GM23338 (cell line): ENCODE measurements around the gene CXCL8. TPM values are rescaled to one million over a fixed set of nuclear protein-coding genes. Genes with fewer than 3 reads are reported as not detected.

Experiments used
- ATAC-seq: fragments of 200-7000 bp; cut with Tn5 transposase; 3 replicates; pipeline ENCODE4 v1.9.1; 2020
- DNase-seq: peaks from one replicate; pipeline ENCODE4 v3.0.0-alpha.2; 2015; ENCODE audit warnings: low spot score
- H2AFZ ChIP-seq: fragments of 200-600 bp; sonication (generic); 2 replicates; pipeline ENCODE4 v1.8.0; 2016; ENCODE audit warnings: antibody characterized with exemption, mild to moderate bottlenecking, moderate library complexity
- H3F3A ChIP-seq: fragments of 200-600 bp; sonication (generic); replicated peaks from 2 replicates; pipeline ENCODE4 v1.8.0; 2017; ENCODE audit warnings: antibody characterized with exemption, mixed run types, low read depth
- H3K27ac ChIP-seq: fragments of 200-600 bp; sonication (generic); 2 replicates; pipeline ENCODE4 v1.6.1; 2016; ENCODE audit warnings: low read depth
- H3K27me3 ChIP-seq: fragments of 200-600 bp; sonication (generic); 2 replicates; pipeline ENCODE4 v1.8.0; 2016; ENCODE audit warnings: mild to moderate bottlenecking, mixed run types, moderate library complexity; ENCODE audit not compliant: insufficient read depth
- H3K36me3 ChIP-seq: fragments of 200-600 bp; sonication (generic); 2 replicates; pipeline ENCODE4 v1.8.0; 2016; ENCODE audit warnings: mild to moderate bottlenecking; ENCODE audit not compliant: insufficient read depth
- H3K4me1 ChIP-seq: fragments of 200-600 bp; sonication (generic); 2 replicates; pipeline ENCODE4 v1.8.0; 2016; ENCODE audit warnings: mild to moderate bottlenecking, moderate library complexity; ENCODE audit not compliant: insufficient read depth
- H3K4me2 ChIP-seq: fragments of 200-600 bp; sonication (generic); 2 replicates; pipeline ENCODE4 v1.7.1; 2017; ENCODE audit warnings: mixed run types
- H3K4me3 ChIP-seq: fragments of 200-600 bp; sonication (generic); 2 replicates; pipeline ENCODE4 v1.6.1; 2016; ENCODE audit warnings: mixed run types
- H3K79me2 ChIP-seq: fragments of 200-600 bp; sonication (generic); replicated peaks from 2 replicates; pipeline ENCODE4 v1.8.0; 2017; ENCODE audit warnings: mild to moderate bottlenecking; ENCODE audit not compliant: insufficient read depth
- H3K9me2 ChIP-seq: fragments of 200-600 bp; sonication (generic); 2 replicates; pipeline ENCODE4 v1.8.0; 2017; ENCODE audit not compliant: insufficient read depth
- H4K20me1 ChIP-seq: fragments of 200-600 bp; sonication (generic); replicated peaks from 2 replicates; pipeline ENCODE4 v1.8.0; 2017; ENCODE audit warnings: mild to moderate bottlenecking; ENCODE audit not compliant: insufficient read depth
- H3K27ac Mint-ChIP-seq: 2 replicates; pipeline ENCODE4 v1.8.0; 2020; ENCODE audit warnings: inconsistent platforms, mild to moderate bottlenecking, moderate library complexity, mixed read lengths
- H3K27me3 Mint-ChIP-seq: 3 replicates; pipeline ENCODE4 v1.8.0; 2022; ENCODE audit warnings: low read depth, mild to moderate bottlenecking, moderate library complexity, mixed read lengths, inconsistent platforms; ENCODE audit not compliant: insufficient read depth, poor library complexity
- H3K36me3 Mint-ChIP-seq: 3 replicates; pipeline ENCODE4 v1.8.0; 2021; ENCODE audit warnings: low read depth, mild to moderate bottlenecking, inconsistent platforms, moderate library complexity, mixed read lengths
- H3K4me1 Mint-ChIP-seq: 3 replicates; pipeline ENCODE4 v1.8.0; 2020; ENCODE audit warnings: mild to moderate bottlenecking, inconsistent platforms, mixed read lengths
- H3K4me3 Mint-ChIP-seq: 3 replicates; pipeline ENCODE4 v1.8.0; 2021; ENCODE audit warnings: moderate library complexity, mild to moderate bottlenecking, inconsistent platforms, mixed read lengths
- H3K9me3 Mint-ChIP-seq: 3 replicates; pipeline ENCODE4 v1.8.0; 2020; ENCODE audit warnings: moderate library complexity, mild to moderate bottlenecking, inconsistent platforms, mixed read lengths
- CREB1 ChIP-seq: fragments of 250-450 bp; sonication (Bioruptor Pico); IDR thresholded peaks from 2 replicates; pipeline ENCODE4 v1.5.0; 2020; ENCODE audit warnings: low read depth, mild to moderate bottlenecking, moderate library complexity
- CTCF ChIP-seq, 2 experiments: fragments of 200-600 bp in 1 of 2; sonication (generic) in 1 of 2; conservative IDR thresholded peaks; 2 replicates each; pipeline versions ENCODE4 v1.5.1 to v1.6.1; 2016 to 2017; ENCODE audit warnings: antibody characterized with exemption in 2 of 2, low read depth in 2 of 2, mild to moderate bottlenecking in 2 of 2, moderate library complexity in 1 of 2
- EZH2 ChIP-seq: fragments of 200-600 bp; sonication (generic); IDR thresholded peaks from one replicate; pipeline ENCODE4 v1.8.0; 2017; ENCODE audit warnings: antibody characterized with exemption, mild to moderate bottlenecking, low read depth; ENCODE audit not compliant: unreplicated experiment
- JUNB ChIP-seq: IDR thresholded peaks from one replicate; pipeline ENCODE4 v1.6.1; 2016; ENCODE audit warnings: antibody characterized with exemption; ENCODE audit not compliant: unreplicated experiment
- NANOG ChIP-seq: IDR thresholded peaks from 2 replicates; pipeline ENCODE4 v1.6.1; 2016; ENCODE audit warnings: antibody characterized with exemption, borderline replicate concordance
- POLR2AphosphoS5 ChIP-seq: IDR thresholded peaks from 2 replicates; pipeline ENCODE4 v1.6.1; 2016; ENCODE audit warnings: antibody characterized with exemption, low read depth
- REST ChIP-seq: IDR thresholded peaks from one replicate; pipeline ENCODE4 v1.6.1; 2018; ENCODE audit warnings: antibody characterized with exemption; ENCODE audit not compliant: unreplicated experiment
- ZNF114 ChIP-seq: fragments of 250-450 bp; sonication (Bioruptor Pico); IDR thresholded peaks from 2 replicates; pipeline ENCODE4 v1.5.0; 2020; ENCODE audit warnings: mild to moderate bottlenecking, moderate library complexity
- ZNF331 ChIP-seq: fragments of 250-450 bp; sonication (Bioruptor Pico); IDR thresholded peaks from 2 replicates; pipeline ENCODE4 v1.5.0; 2020; ENCODE audit warnings: low read depth, mild to moderate bottlenecking, moderate library complexity
- polyA plus RNA-seq: library from polyadenylated mRNA; unstranded; fragments of >200 nt; fragmentation: Nextera tagmentation; extraction: Ambion mirVana; gene quantifications from 2 replicates; pipeline ENCODE4 v1.2.1, GENCODE V29; 2016
- total RNA-seq: library from RNA; depleted of rRNA; stranded (reverse); fragments of >200 nt; shearing (Covaris generic); gene quantifications from 2 replicates; pipeline ENCODE4 v1.2.3, GENCODE V29; 2014
- TF ChIP-seq, protein P1 (sequence below): fragments of 250-450 bp; sonication (Bioruptor Pico); IDR thresholded peaks from 2 replicates; pipeline ENCODE4 v1.5.0; 2020; ENCODE audit warnings: mild to moderate bottlenecking, moderate library complexity
- TF ChIP-seq, protein P2 (sequence below): IDR thresholded peaks from 2 replicates; pipeline ENCODE4 v1.6.1; 2016; ENCODE audit warnings: antibody characterized with exemption

Gene CXCL8
- total and polyA plus RNA-seq, 2 experiments from 2014 or later = 0.11 TPM; not detected in 1

- Histone ChIP-seq H4K20me1 (no peaks in the 10 kb centered on the region), H3K4me3 (no peak overlapping the region), H3K9me2 (peaks cover 12% of the 10 kb centered on the region; the same call in 1 of the 2 replicates), H3K27me3 (no peaks in the 10 kb centered on the region), H3K27ac (no peak overlapping the region), H2AFZ (no peak overlapping the region), H3F3A (no peaks in the 10 kb centered on the region), H3K4me1 (no peaks in the 10 kb centered on the region), H3K4me2 (no peak overlapping the region), H3K36me3 (no peaks in the 10 kb centered on the region), H3K79me2 (no peaks in the 10 kb centered on the region)
- DNase-seq (no peak), ATAC-seq (no peak)
- no peaks in the 10 kb centered on the region for H3K4me1 Mint-ChIP-seq
- H3K9me3 Mint-ChIP-seq = no peaks in the 10 kb centered on the region; the same call in 2 of the 3 replicates
- no peak overlapping the region for H3K27ac Mint-ChIP-seq
- no peaks in the 10 kb centered on the region for H3K27me3 Mint-ChIP-seq
- TF ChIP-seq NANOG = no peak
- no peak for TF ChIP-seq POLR2AphosphoS5
- TF ChIP-seq, protein P1, sequence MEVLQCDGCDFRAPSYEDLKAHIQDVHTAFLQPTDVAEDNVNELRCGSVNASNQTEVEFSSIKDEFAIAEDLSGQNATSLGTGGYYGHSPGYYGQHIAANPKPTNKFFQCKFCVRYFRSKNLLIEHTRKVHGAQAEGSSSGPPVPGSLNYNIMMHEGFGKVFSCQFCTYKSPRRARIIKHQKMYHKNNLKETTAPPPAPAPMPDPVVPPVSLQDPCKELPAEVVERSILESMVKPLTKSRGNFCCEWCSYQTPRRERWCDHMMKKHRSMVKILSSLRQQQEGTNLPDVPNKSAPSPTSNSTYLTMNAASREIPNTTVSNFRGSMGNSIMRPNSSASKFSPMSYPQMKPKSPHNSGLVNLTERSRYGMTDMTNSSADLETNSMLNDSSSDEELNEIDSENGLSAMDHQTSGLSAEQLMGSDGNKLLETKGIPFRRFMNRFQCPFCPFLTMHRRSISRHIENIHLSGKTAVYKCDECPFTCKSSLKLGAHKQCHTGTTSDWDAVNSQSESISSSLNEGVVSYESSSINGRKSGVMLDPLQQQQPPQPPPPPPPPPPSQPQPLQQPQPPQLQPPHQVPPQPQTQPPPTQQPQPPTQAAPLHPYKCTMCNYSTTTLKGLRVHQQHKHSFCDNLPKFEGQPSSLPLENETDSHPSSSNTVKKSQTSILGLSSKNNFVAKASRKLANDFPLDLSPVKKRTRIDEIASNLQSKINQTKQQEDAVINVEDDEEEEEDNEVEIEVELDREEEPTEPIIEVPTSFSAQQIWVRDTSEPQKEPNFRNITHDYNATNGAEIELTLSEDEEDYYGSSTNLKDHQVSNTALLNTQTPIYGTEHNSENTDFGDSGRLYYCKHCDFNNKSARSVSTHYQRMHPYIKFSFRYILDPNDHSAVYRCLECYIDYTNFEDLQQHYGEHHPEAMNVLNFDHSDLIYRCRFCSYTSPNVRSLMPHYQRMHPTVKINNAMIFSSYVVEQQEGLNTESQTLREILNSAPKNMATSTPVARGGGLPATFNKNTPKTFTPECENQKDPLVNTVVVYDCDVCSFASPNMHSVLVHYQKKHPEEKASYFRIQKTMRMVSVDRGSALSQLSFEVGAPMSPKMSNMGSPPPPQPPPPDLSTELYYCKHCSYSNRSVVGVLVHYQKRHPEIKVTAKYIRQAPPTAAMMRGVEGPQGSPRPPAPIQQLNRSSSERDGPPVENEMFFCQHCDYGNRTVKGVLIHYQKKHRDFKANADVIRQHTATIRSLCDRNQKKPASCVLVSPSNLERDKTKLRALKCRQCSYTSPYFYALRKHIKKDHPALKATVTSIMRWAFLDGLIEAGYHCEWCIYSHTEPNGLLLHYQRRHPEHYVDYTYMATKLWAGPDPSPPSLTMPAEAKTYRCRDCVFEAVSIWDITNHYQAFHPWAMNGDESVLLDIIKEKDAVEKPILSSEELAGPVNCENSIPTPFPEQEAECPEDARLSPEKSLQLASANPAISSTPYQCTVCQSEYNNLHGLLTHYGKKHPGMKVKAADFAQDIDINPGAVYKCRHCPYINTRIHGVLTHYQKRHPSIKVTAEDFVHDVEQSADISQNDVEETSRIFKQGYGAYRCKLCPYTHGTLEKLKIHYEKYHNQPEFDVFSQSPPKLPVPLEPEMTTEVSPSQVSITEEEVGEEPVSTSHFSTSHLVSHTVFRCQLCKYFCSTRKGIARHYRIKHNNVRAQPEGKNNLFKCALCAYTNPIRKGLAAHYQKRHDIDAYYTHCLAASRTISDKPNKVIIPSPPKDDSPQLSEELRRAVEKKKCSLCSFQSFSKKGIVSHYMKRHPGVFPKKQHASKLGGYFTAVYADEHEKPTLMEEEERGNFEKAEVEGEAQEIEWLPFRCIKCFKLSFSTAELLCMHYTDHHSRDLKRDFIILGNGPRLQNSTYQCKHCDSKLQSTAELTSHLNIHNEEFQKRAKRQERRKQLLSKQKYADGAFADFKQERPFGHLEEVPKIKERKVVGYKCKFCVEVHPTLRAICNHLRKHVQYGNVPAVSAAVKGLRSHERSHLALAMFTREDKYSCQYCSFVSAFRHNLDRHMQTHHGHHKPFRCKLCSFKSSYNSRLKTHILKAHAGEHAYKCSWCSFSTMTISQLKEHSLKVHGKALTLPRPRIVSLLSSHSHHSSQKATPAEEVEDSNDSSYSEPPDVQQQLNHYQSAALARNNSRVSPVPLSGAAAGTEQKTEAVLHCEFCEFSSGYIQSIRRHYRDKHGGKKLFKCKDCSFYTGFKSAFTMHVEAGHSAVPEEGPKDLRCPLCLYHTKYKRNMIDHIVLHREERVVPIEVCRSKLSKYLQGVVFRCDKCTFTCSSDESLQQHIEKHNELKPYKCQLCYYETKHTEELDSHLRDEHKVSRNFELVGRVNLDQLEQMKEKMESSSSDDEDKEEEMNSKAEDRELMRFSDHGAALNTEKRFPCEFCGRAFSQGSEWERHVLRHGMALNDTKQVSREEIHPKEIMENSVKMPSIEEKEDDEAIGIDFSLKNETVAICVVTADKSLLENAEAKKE (CRISPR knock-in tag) = no peak
- TF ChIP-seq ZNF331 (CRISPR knock-in tag) = no peak
- TF ChIP-seq EZH2 = no peak
- TF ChIP-seq, protein P2, sequence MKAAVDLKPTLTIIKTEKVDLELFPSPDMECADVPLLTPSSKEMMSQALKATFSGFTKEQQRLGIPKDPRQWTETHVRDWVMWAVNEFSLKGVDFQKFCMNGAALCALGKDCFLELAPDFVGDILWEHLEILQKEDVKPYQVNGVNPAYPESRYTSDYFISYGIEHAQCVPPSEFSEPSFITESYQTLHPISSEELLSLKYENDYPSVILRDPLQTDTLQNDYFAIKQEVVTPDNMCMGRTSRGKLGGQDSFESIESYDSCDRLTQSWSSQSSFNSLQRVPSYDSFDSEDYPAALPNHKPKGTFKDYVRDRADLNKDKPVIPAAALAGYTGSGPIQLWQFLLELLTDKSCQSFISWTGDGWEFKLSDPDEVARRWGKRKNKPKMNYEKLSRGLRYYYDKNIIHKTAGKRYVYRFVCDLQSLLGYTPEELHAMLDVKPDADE = no peak
- no peak for TF ChIP-seq CREB1
- no peak for TF ChIP-seq JUNB
- no peak for TF ChIP-seq CTCF (conservative IDR thresholded peaks at IDR 0.05; ENCODE audit: low read depth in 2 of 2)
- no peak for TF ChIP-seq ZNF114
- no peak for TF ChIP-seq REST
- no peak overlapping the region for H3K4me3 Mint-ChIP-seq
- H3K36me3 Mint-ChIP-seq = no peaks in the 10 kb centered on the region
Measured at GRCh38 chr4:73692701-73693100, 47.7 kb upstream of the CXCL8 start.
